WTC11 (cell line): ENCODE measurements around the gene IRAK2. TPM values are rescaled to one million over a fixed set of nuclear protein-coding genes. Genes with fewer than 3 reads are reported as not detected.

Source experiments
- ATAC-seq: fragments of 200-7000 bp; cut with Tn5 transposase; 2 replicates; pipeline ENCODE4 v1.10.0; 2021; ENCODE audit warnings: mild to moderate bottlenecking, moderate library complexity
- CTCF ChIA-PET: fragments of 300-600 bp; sonication (Branson Sonifier 250); formaldehyde crosslinking; loops from one replicate; lab custom pipeline; 2021; ENCODE audit warnings: antibody characterized with exemption; lab: Charles Lee
- POLR2A ChIA-PET: fragments of 350-600 bp; sonication (Branson Sonifier 250); formaldehyde crosslinking; loops from one replicate; lab custom pipeline; 2021; ENCODE audit warnings: antibody characterized with exemption; lab: Charles Lee
- DNase-seq: peaks from one replicate; pipeline ENCODE4 v3.0.0; 2021; ENCODE audit warnings: low spot score
- H3K27ac Mint-ChIP-seq: 2 replicates; pipeline ENCODE4 v1.8.0; 2021; ENCODE audit warnings: mixed read lengths
- H3K27me3 Mint-ChIP-seq: 2 replicates; pipeline ENCODE4 v1.8.0; 2021; ENCODE audit warnings: low read depth, mild to moderate bottlenecking, moderate library complexity, mixed read lengths
- H3K36me3 Mint-ChIP-seq: 2 replicates; pipeline ENCODE4 v1.8.0; 2021; ENCODE audit warnings: mixed read lengths
- H3K4me1 Mint-ChIP-seq: 2 replicates; pipeline ENCODE4 v1.8.0; 2022; ENCODE audit warnings: mixed read lengths
- H3K4me3 Mint-ChIP-seq: 2 replicates; pipeline ENCODE4 v1.8.0; 2021; ENCODE audit warnings: mild to moderate bottlenecking, moderate library complexity, mixed read lengths
- H3K9me3 Mint-ChIP-seq: 2 replicates; pipeline ENCODE4 v1.8.0; 2021; ENCODE audit warnings: mixed read lengths
- AFF4 ChIP-seq: sonication (generic); formaldehyde crosslinking; IDR thresholded peaks from 2 replicates; pipeline ENCODE4 v1.8.1; 2023; ENCODE audit warnings: mild to moderate bottlenecking, missing genetic modification reagents, borderline replicate concordance
- AR ChIP-seq: fragments of 250-450 bp; sonication (Bioruptor Pico); IDR thresholded peaks from 2 replicates; pipeline ENCODE4 v1.9.0; 2021; ENCODE audit warnings: mild to moderate bottlenecking
- ARID4B ChIP-seq: sonication (generic); formaldehyde crosslinking; IDR thresholded peaks from 2 replicates; pipeline ENCODE4 v1.8.0; 2023; ENCODE audit warnings: missing genetic modification reagents, mild to moderate bottlenecking, borderline replicate concordance
- ATF6 ChIP-seq: sonication (generic); formaldehyde crosslinking; IDR thresholded peaks from 2 replicates; pipeline ENCODE4 v1.8.1; 2023; ENCODE audit warnings: mild to moderate bottlenecking, missing genetic modification reagents
- CREM ChIP-seq: sonication (generic); formaldehyde crosslinking; IDR thresholded peaks from 2 replicates; pipeline ENCODE4 v1.8.1; 2022; ENCODE audit warnings: mild to moderate bottlenecking, missing genetic modification reagents, moderate library complexity
- EMX1 ChIP-seq: fragments of 250-450 bp; sonication (Bioruptor Pico); IDR thresholded peaks from 2 replicates; pipeline ENCODE4 v1.8.0; 2021; ENCODE audit warnings: mild to moderate bottlenecking
- GTF2I ChIP-seq: fragments of 250-450 bp; sonication (Bioruptor Pico); conservative IDR thresholded peaks from 2 replicates; pipeline ENCODE4 v1.4.0; 2021; ENCODE audit warnings: mild to moderate bottlenecking
- NFE2L1 ChIP-seq: sonication (generic); formaldehyde crosslinking; IDR thresholded peaks from 2 replicates; pipeline ENCODE4 v1.8.1; 2023; ENCODE audit warnings: missing genetic modification reagents
- NR1H2 ChIP-seq: sonication (generic); formaldehyde crosslinking; IDR thresholded peaks from 2 replicates; pipeline ENCODE4 v1.9.0; 2021; ENCODE audit warnings: mild to moderate bottlenecking, moderate library complexity, missing genetic modification reagents
- SMAD4 ChIP-seq: sonication (generic); formaldehyde crosslinking; IDR thresholded peaks from 2 replicates; pipeline ENCODE4 v1.8.0; 2022; ENCODE audit warnings: mild to moderate bottlenecking, missing genetic modification reagents
- TEAD4 ChIP-seq: sonication (generic); formaldehyde crosslinking; IDR thresholded peaks from 2 replicates; pipeline ENCODE4 v1.8.0; 2022; ENCODE audit warnings: mild to moderate bottlenecking, missing genetic modification reagents
- ZNF281 ChIP-seq: sonication (generic); formaldehyde crosslinking; IDR thresholded peaks from 2 replicates; pipeline ENCODE4 v1.8.0; 2023; ENCODE audit warnings: mild to moderate bottlenecking, missing genetic modification reagents
- ZNF425 ChIP-seq: fragments of 250-450 bp; sonication (Bioruptor Pico); conservative IDR thresholded peaks from 2 replicates; pipeline ENCODE4 v1.9.0; 2021; ENCODE audit warnings: mild to moderate bottlenecking
- total RNA-seq: library from RNA; stranded (reverse); gene quantifications from 3 replicates; pipeline ENCODE4 v1.2.3, GENCODE V29; 2021

IRAK2 gene
- total RNA-seq, 1 experiment from 2014 or later = 1.4 TPM

GRCh38 chr3:10180738-10181295, 16.1 kb downstream of the IRAK2 start:
- Mint-ChIP-seq H3K27ac (no peak overlapping the region), H3K36me3 (no peaks in the 10 kb centered on the region), H3K4me1 (no peaks in the 10 kb centered on the region), H3K9me3 (peaks cover 5% of the 10 kb centered on the region), H3K27me3 (no peaks in the 10 kb centered on the region), H3K4me3 (no peak overlapping the region)
- ATAC-seq = no peak
- CTCF ChIA-PET = no interaction called here
- TF ChIP-seq AR (CRISPR knock-in tag) (no peak), CREM (no peak)
- POLR2A ChIA-PET = no interaction called here
- DNase-seq = no peak

- no peak for DNase-seq
- no peak for ATAC-seq
- ChIA-PET CTCF (interaction anchor here (1.1 kb wide), 1 partner anchor 10 kb away, joined by 4 read pairs; no protein-coding TSS in a partner anchor), POLR2A (no interaction called here)
- no peaks in the 10 kb centered on the region for H3K36me3 Mint-ChIP-seq
- no peak overlapping the region for H3K27ac Mint-ChIP-seq
- H3K27me3 Mint-ChIP-seq = no peaks in the 10 kb centered on the region
- H3K9me3 Mint-ChIP-seq = no peaks in the 10 kb centered on the region
- TF ChIP-seq NR1H2 (CRISPR knock-in tag) = no peak
- TF ChIP-seq EMX1 = no peak
- no peak for TF ChIP-seq TEAD4 (CRISPR knock-in tag)
- no peak for TF ChIP-seq AFF4 (CRISPR knock-in tag)
- H3K4me1 Mint-ChIP-seq = peaks cover 12% of the 10 kb centered on the region
- no peak overlapping the region for H3K4me3 Mint-ChIP-seq
Measured at GRCh38 chr3:10182950-10183349, 18.2 kb downstream of the IRAK2 start.

- Mint-ChIP-seq H3K4me1 (peaks cover 14% of the 10 kb centered on the region), H3K27me3 (no peaks in the 10 kb centered on the region), H3K4me3 (no peak overlapping the region), H3K27ac (no peak overlapping the region), H3K36me3 (no peaks in the 10 kb centered on the region), H3K9me3 (no peaks in the 10 kb centered on the region)
- POLR2A ChIA-PET = no interaction called here
- no peak for ATAC-seq
- DNase-seq = no peak
- CTCF ChIA-PET = interaction anchor here (0.7 to 1.1 kb wide), 2 partner anchors 9 to 208 kb away, joined by 4 read pairs; no protein-coding TSS in a partner anchor
- no peak for TF ChIP-seq SMAD4 (CRISPR knock-in tag)
- no peak for TF ChIP-seq ZNF425
- no peak for TF ChIP-seq ATF6 (CRISPR knock-in tag)
- no peak for TF ChIP-seq GTF2I (CRISPR knock-in tag)
- no peak for TF ChIP-seq NFE2L1
- no peak for TF ChIP-seq ZNF281
- no peak for TF ChIP-seq ARID4B (CRISPR knock-in tag)
Measured at GRCh38 chr3:10184250-10184649, 19.5 kb downstream of the IRAK2 start.
